B cell (primary cell): ENCODE data around the gene EFHD2. TPM values are rescaled to one million over a fixed set of nuclear protein-coding genes. Genes with fewer than 3 reads are reported as not detected.

ENCODE experiments used
- ATAC-seq: fragments of 200-7000 bp; cut with Tn5 transposase; one replicate; pipeline ENCODE4 v1.10.0; 2021; ENCODE audit warnings: low read depth, mild to moderate bottlenecking, moderate number of reproducible peaks, moderate library complexity
- CTCF ChIA-PET: fragments of 350-600 bp; sonication (Branson Sonifier 250); formaldehyde crosslinking; loops from one replicate; lab custom pipeline; 2021; ENCODE audit warnings: antibody characterized with exemption, inconsistent platforms; lab: Charles Lee
- POLR2A ChIA-PET: fragments of 350-600 bp; sonication (Branson Sonifier 250); formaldehyde crosslinking; loops from one replicate; lab custom pipeline; 2021; ENCODE audit warnings: antibody characterized with exemption; lab: Charles Lee
- DNase-seq: peaks from one replicate; pipeline ENCODE4 v3.0.0; 2013
- H2AFZ ChIP-seq: 2 replicates; pipeline ENCODE4 v1.6.1; 2012; ENCODE audit warnings: mild to moderate bottlenecking, low read depth, low read length; ENCODE audit not compliant: insufficient read depth, poor library complexity, severe bottlenecking
- H3K27ac ChIP-seq, 2 donors: 1 replicate in 1 of 2; 2 replicates in 1 of 2; pipeline ENCODE4 v1.5.1; 2012 to 2013; ENCODE audit warnings: low read length in 2 of 2, mild to moderate bottlenecking in 2 of 2, moderate library complexity in 1 of 2
- H3K27me3 ChIP-seq, 4 experiments: fragments of 200-600 bp in 1 of 4; sonication (generic) in 1 of 4; replicated peaks in 1 of 4; 1 replicate in 2 of 4; 2 replicates in 2 of 4; pipeline versions ENCODE4 v1.6.1 to v1.7.0; 2013 to 2016; ENCODE audit warnings: low read length in 3 of 4, mild to moderate bottlenecking in 2 of 4, mixed read lengths in 1 of 4, moderate library complexity in 1 of 4; ENCODE audit not compliant: insufficient read depth in 4 of 4, control insufficient read depth in 3 of 4; ENCODE audit errors: control extremely low read depth in 1 of 4
- H3K36me3 ChIP-seq, 2 experiments: replicated peaks in 1 of 2; 1 replicate in 1 of 2; 2 replicates in 1 of 2; pipeline versions ENCODE4 v1.6.1 to v1.7.1; 2013; ENCODE audit warnings: low read length in 1 of 2; ENCODE audit not compliant: insufficient read depth in 2 of 2, control insufficient read depth in 1 of 2; ENCODE audit errors: control extremely low read depth in 1 of 2, extremely low read depth in 1 of 2
- H3K4me1 ChIP-seq, 2 donors: fragments of 200-600 bp in 1 of 2; sonication (generic) in 1 of 2; 1 replicate in 1 of 2; 2 replicates in 1 of 2; pipeline versions ENCODE4 v1.5.1 to v1.6.1; 2013 to 2017; ENCODE audit warnings: low read length in 2 of 2; ENCODE audit not compliant: control insufficient read depth in 2 of 2, insufficient read depth in 2 of 2
- H3K4me2 ChIP-seq: replicated peaks from 2 replicates; pipeline ENCODE3; 2012; ENCODE audit warnings: mild to moderate bottlenecking, low read depth, low read length; ENCODE audit not compliant: poor library complexity, severe bottlenecking
- H3K4me3 ChIP-seq, 5 experiments: fragments of 200-600 bp in 1 of 5; sonication (generic) in 1 of 5; 1 replicate in 3 of 5; 2 replicates in 2 of 5; pipeline versions ENCODE4 v1.5.1 to v1.7.0; 2011 to 2016; ENCODE audit warnings: low read length in 4 of 5, mild to moderate bottlenecking in 4 of 5, low read depth in 2 of 5, control low read depth in 1 of 5, moderate library complexity in 1 of 5; ENCODE audit not compliant: insufficient read depth in 1 of 5; ENCODE audit errors: control extremely low read depth in 1 of 5, extremely low read depth in 1 of 5
- H3K79me2 ChIP-seq: fragments of 200-600 bp; sonication (generic); one replicate; pipeline ENCODE4 v1.6.0; 2016; ENCODE audit warnings: low read length; ENCODE audit not compliant: control insufficient read depth, insufficient read depth
- H3K9ac ChIP-seq: fragments of 200-600 bp; sonication (generic); 2 replicates; pipeline ENCODE4 v1.6.1; 2017; ENCODE audit warnings: mild to moderate bottlenecking, low read length, moderate library complexity
- H3K9me3 ChIP-seq, 3 donors: one replicate each; pipeline versions ENCODE4 v1.6.1 to v1.7.1; 2013; ENCODE audit warnings: low read length in 2 of 3; ENCODE audit not compliant: control insufficient read depth in 2 of 3, insufficient read depth in 1 of 3; ENCODE audit errors: control extremely low read depth in 1 of 3
- H4K20me1 ChIP-seq: 2 replicates; pipeline ENCODE4 v1.6.0; 2012; ENCODE audit warnings: mild to moderate bottlenecking, low read length; ENCODE audit not compliant: insufficient read depth, control insufficient read depth, poor library complexity, severe bottlenecking
- H3K27ac Mint-ChIP-seq: one replicate; pipeline ENCODE4 v1.8.0; 2021; ENCODE audit warnings: mixed read lengths
- H3K27me3 Mint-ChIP-seq: one replicate; pipeline ENCODE4 v1.8.0; 2021; ENCODE audit warnings: mixed read lengths
- H3K4me1 Mint-ChIP-seq: one replicate; pipeline ENCODE4 v1.8.0; 2021; ENCODE audit warnings: mixed read lengths
- H3K4me3 Mint-ChIP-seq: one replicate; pipeline ENCODE4 v1.8.0; 2021; ENCODE audit warnings: mixed read lengths
- H3K9me3 Mint-ChIP-seq: one replicate; pipeline ENCODE4 v1.8.0; 2022; ENCODE audit warnings: mixed read lengths; ENCODE audit not compliant: insufficient read depth
- EZH2 ChIP-seq: IDR thresholded peaks from 2 replicates; pipeline ENCODE4 v1.6.1; 2012; ENCODE audit warnings: borderline replicate concordance, low read depth, mild to moderate bottlenecking, moderate library complexity, low read length; ENCODE audit not compliant: insufficient read depth, poor library complexity, severe bottlenecking
- WGBS: methylation state at CpG from one replicate; pipeline ENCODE4 v1.1.5; 2013; ENCODE audit warnings: missing lambda C conversion rate; ENCODE audit not compliant: insufficient coverage; 5-methylcytosine and 5-hydroxymethylcytosine counted together
- intact Hi-C: fragments of 100-400 bp; cut with micrococcal nuclease; formaldehyde crosslinking; loops from one replicate; pipeline ENCODE4 v1.10.0; 2022
- polyA plus RNA-seq: library from polyadenylated mRNA; depleted of rRNA; stranded (reverse); fragments of >200 nt; gene quantifications from 2 replicates; pipeline ENCODE4 v1.2.3, GENCODE V29; 2012
- total RNA-seq, 2 donors: library from RNA; stranded (reverse); fragments of 120-200 nt in 1 of 2; gene quantifications; 1 replicate in 1 of 2; 2 replicates in 1 of 2; pipeline versions ENCODE4 v1.2.3 to v1.2.4, GENCODE V29; 2013 to 2022
- TF ChIP-seq, protein P1 (sequence below): fragments of 200-600 bp; IDR thresholded peaks from one replicate; pipeline ENCODE4 v1.8.0; 2022; ENCODE audit warnings: antibody characterized with exemption, mild to moderate bottlenecking

Gene EFHD2
- total and polyA plus RNA-seq, 2 donors (not counting 1 experiment from before 2014, with no cell fraction given): 39.3 to 67.2 TPM

DNA sequence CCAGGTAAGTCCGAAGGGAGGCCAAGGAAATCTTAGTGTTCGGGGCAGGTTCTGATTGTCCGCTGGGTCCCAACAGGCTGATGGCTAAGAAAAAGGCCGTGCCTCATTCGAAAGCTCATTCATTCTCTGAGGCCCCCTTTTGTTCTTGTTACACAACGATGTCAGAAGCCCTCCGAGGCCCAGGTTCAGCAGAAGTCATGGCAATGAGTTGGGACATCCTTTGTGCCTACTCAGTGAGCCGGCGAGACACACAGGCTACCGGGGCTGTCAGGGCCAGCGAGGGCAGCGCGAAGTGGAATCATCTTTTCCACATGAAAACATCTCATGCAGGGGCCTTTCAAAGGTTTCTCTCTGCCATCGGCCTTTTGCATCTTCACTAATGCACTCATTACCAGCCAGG lies 49.0 kb upstream of the EFHD2 start:
- TF ChIP-seq EZH2: no peak
- TF ChIP-seq, protein P1, sequence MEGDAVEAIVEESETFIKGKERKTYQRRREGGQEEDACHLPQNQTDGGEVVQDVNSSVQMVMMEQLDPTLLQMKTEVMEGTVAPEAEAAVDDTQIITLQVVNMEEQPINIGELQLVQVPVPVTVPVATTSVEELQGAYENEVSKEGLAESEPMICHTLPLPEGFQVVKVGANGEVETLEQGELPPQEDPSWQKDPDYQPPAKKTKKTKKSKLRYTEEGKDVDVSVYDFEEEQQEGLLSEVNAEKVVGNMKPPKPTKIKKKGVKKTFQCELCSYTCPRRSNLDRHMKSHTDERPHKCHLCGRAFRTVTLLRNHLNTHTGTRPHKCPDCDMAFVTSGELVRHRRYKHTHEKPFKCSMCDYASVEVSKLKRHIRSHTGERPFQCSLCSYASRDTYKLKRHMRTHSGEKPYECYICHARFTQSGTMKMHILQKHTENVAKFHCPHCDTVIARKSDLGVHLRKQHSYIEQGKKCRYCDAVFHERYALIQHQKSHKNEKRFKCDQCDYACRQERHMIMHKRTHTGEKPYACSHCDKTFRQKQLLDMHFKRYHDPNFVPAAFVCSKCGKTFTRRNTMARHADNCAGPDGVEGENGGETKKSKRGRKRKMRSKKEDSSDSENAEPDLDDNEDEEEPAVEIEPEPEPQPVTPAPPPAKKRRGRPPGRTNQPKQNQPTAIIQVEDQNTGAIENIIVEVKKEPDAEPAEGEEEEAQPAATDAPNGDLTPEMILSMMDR: no peak
- Histone ChIP-seq H4K20me1 (no peaks in the 10 kb centered on the region), H2AFZ (no peak overlapping the region), H3K27ac (no peak overlapping the region), H3K4me2 (no peak overlapping the region), H3K4me1 (no peaks in the 10 kb centered on the region), H3K9me3 (no peaks in the 10 kb centered on the region), H3K79me2 (no peaks in the 10 kb centered on the region), H3K27me3 (no peaks in the 10 kb centered on the region), H3K4me3 (no peak overlapping the region), H3K9ac (no peak overlapping the region), H3K36me3 (no peaks in the 10 kb centered on the region)
- DNase-seq: no peak
- ATAC-seq: no peak
- 94% methylated on average over 13 of the region's 14 CpGs for WGBS
- Mint-ChIP-seq H3K27ac (no peak overlapping the region), H3K4me1 (no peaks in the 10 kb centered on the region), H3K27me3 (no peaks in the 10 kb centered on the region), H3K4me3 (no peak overlapping the region), H3K9me3 (no peaks in the 10 kb centered on the region)
- CTCF ChIA-PET: interaction anchor here (1.1 kb wide), 1 partner anchor 37 kb away, joined by 4 read pairs; no protein-coding TSS in a partner anchor
- intact Hi-C loops: no loop called here
- POLR2A ChIA-PET: no interaction called here

DNA sequence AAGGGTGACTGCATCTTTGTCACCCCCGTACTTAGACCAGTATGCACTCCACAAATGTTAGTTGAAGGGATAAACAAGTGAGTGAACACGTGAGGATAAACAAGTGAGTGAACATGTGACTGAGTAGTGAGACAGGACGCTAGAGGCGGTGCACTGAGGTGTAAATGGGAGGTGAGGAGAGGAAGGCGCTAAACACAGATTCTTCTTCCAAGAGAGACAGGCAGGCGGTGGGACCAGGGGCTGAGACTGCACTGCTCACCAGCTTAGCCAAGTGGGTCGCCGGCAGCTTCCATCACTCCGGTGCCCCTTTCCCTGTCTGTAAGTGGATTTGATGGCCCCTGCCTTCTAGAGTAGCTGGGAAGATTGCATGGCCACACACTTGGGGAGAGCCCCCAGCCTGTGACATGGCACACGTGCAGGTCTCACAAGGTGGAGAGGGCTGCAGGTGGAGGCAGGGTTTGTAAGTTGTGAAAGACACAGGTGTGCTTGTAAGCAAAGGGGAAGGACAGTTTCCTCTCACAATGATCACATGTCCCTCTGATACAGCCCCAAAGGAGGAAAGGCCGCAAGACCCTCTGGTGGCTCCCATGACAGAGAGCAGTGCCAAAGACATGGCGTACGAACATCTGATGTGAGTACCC lies 47.5 kb upstream of the EFHD2 start:
- ChIA-PET POLR2A (no interaction called here), CTCF (no interaction called here)
- 88% methylated on average over 13 of the region's 13 CpGs for WGBS
- Histone ChIP-seq H3K4me1 (no peaks in the 10 kb centered on the region), H3K4me2 (no peak overlapping the region), H3K9me3 (no peaks in the 10 kb centered on the region), H3K4me3 (no peak overlapping the region), H3K27ac (no peak overlapping the region), H3K27me3 (no peaks in the 10 kb centered on the region), H3K36me3 (no peaks in the 10 kb centered on the region), H3K9ac (no peak overlapping the region), H2AFZ (no peak overlapping the region), H3K79me2 (no peaks in the 10 kb centered on the region), H4K20me1 (no peaks in the 10 kb centered on the region)
- Mint-ChIP-seq H3K4me1 (no peaks in the 10 kb centered on the region), H3K27me3 (peaks cover 7% of the 10 kb centered on the region), H3K9me3 (no peaks in the 10 kb centered on the region), H3K27ac (no peak overlapping the region), H3K4me3 (no peak overlapping the region)
- ATAC-seq (no peak), DNase-seq (no peak)
- TF ChIP-seq, protein P1: no peak
- TF ChIP-seq EZH2: no peak
- intact Hi-C loops: no loop called here
